H1 (cell line): Measurements from ENCODE around the gene CBR3. TPM values are rescaled to one million over a fixed set of nuclear protein-coding genes. Genes with fewer than 3 reads are reported as not detected.

Source experiments
- CTCF ChIA-PET: fragments of 300-600 bp; sonication (Branson Sonifier 250); formaldehyde crosslinking; loops from one replicate; lab custom pipeline; 2021; ENCODE audit not compliant: partially characterized antibody; lab: Charles Lee
- POLR2A ChIA-PET: fragments of 300-600 bp; sonication (Branson Sonifier 250); formaldehyde crosslinking; loops from one replicate; lab custom pipeline; 2021; ENCODE audit warnings: inconsistent platforms; ENCODE audit not compliant: partially characterized antibody; lab: Charles Lee
- DNase-seq, 2 experiments: peaks; one replicate each; pipeline versions ENCODE4 v3.0.0 to v3.0.0-alpha.2; 2010 to 2022; ENCODE audit warnings: low spot score in 2 of 2, low read depth in 1 of 2, mixed read lengths in 1 of 2
- FAIRE-seq: peaks from 2 replicates; lab custom pipeline; 2011; peaks lifted over from hg19 to GRCh38; lab: Jason Lieb, UNC
- H2AFZ ChIP-seq: 2 replicates; pipeline ENCODE4 v1.8.1; 2012; ENCODE audit warnings: low read length, inconsistent platforms
- H2AK5ac ChIP-seq: 2 replicates; pipeline ENCODE4 v1.6.1; 2013; ENCODE audit warnings: low read depth, low read length
- H2BK120ac ChIP-seq: replicated peaks from 2 replicates; pipeline ENCODE3; 2013; ENCODE audit warnings: low read depth, low read length, inconsistent platforms
- H2BK12ac ChIP-seq: 2 replicates; pipeline ENCODE4 v1.6.1; 2013; ENCODE audit warnings: low read depth, low read length
- H2BK15ac ChIP-seq: 2 replicates; pipeline ENCODE4 v1.6.1; 2013; ENCODE audit warnings: low read length
- H2BK20ac ChIP-seq: 2 replicates; pipeline ENCODE4 v1.6.1; 2013; ENCODE audit warnings: low read length
- H2BK5ac ChIP-seq: 2 replicates; pipeline ENCODE4 v1.6.1; 2013; ENCODE audit warnings: low read depth, low read length
- H3K14ac ChIP-seq: 2 replicates; pipeline ENCODE4 v1.6.1; 2013; ENCODE audit warnings: inconsistent platforms; ENCODE audit not compliant: insufficient read length
- H3K18ac ChIP-seq: 2 replicates; pipeline ENCODE4 v1.6.1; 2013; ENCODE audit warnings: low read length; ENCODE audit errors: extremely low read depth
- H3K23ac ChIP-seq: 2 replicates; pipeline ENCODE4 v1.6.1; 2013; ENCODE audit warnings: inconsistent platforms; ENCODE audit not compliant: insufficient read length
- H3K23me2 ChIP-seq: 2 replicates; pipeline ENCODE4 v1.6.1; 2013; ENCODE audit warnings: low read depth, low read length
- H3K27ac ChIP-seq: 2 replicates; pipeline ENCODE4 v1.6.1; 2011; ENCODE audit warnings: low read depth, low read length, inconsistent platforms
- H3K27me3 ChIP-seq, 4 experiments: replicated peaks in 1 of 4; 1 replicate in 1 of 4; 2 replicates in 3 of 4; pipeline versions ENCODE4 v1.6.1 to v1.8.1; 2011 to 2013; ENCODE audit warnings: low read length in 3 of 4, mild to moderate bottlenecking in 3 of 4, inconsistent platforms in 2 of 4, mixed read lengths in 2 of 4, moderate library complexity in 1 of 4; ENCODE audit not compliant: control insufficient read depth in 3 of 4, insufficient read depth in 3 of 4; ENCODE audit errors: extremely low read depth in 1 of 4
- H3K36me3 ChIP-seq, 4 experiments: 2 replicates each; pipeline versions ENCODE4 v1.6.1 to v1.8.1; 2011 to 2013; ENCODE audit warnings: mild to moderate bottlenecking in 4 of 4, low read length in 3 of 4, moderate library complexity in 2 of 4, control low read depth in 1 of 4, inconsistent platforms in 1 of 4; ENCODE audit not compliant: insufficient read depth in 4 of 4, control insufficient read depth in 2 of 4
- H3K4ac ChIP-seq: replicated peaks from 2 replicates; pipeline ENCODE3; 2013; ENCODE audit warnings: low read length, low read depth, mixed read lengths, inconsistent platforms; ENCODE audit not compliant: insufficient read length
- H3K4me1 ChIP-seq, 4 experiments: replicated peaks in 1 of 4; 1 replicate in 1 of 4; 2 replicates in 3 of 4; pipeline versions ENCODE4 v1.6.1 to v1.8.1; 2011 to 2013; ENCODE audit warnings: low read length in 3 of 4, inconsistent platforms in 2 of 4, mixed read lengths in 1 of 4; ENCODE audit not compliant: insufficient read depth in 4 of 4, control insufficient read depth in 3 of 4
- H3K4me2 ChIP-seq, 2 experiments: 2 replicates each; pipeline versions ENCODE4 v1.6.1 to v1.8.1; 2011 to 2013; ENCODE audit warnings: low read depth in 2 of 2, low read length in 2 of 2, control low read depth in 1 of 2, inconsistent platforms in 1 of 2, mild to moderate bottlenecking in 1 of 2; ENCODE audit not compliant: insufficient read depth in 1 of 2
- H3K4me3 ChIP-seq, 4 experiments: fragments of 200-600, 300-600 bp in 1 of 4; sonication (generic), shearing (Covaris generic), sonication (Bioruptor Twin) in 1 of 4; 2 replicates each; pipeline versions ENCODE4 v1.5.1 to v1.8.1; 2011 to 2016; ENCODE audit warnings: low read length in 4 of 4, low read depth in 3 of 4, control low read depth in 2 of 4, inconsistent platforms in 2 of 4, mild to moderate bottlenecking in 2 of 4, mixed read lengths in 1 of 4, moderate library complexity in 1 of 4; ENCODE audit not compliant: insufficient read depth in 2 of 4; ENCODE audit errors: extremely low read depth in 1 of 4
- H3K56ac ChIP-seq: replicated peaks from 2 replicates; pipeline ENCODE3; 2013; ENCODE audit warnings: low read depth, mild to moderate bottlenecking, mixed read lengths, low read length, inconsistent platforms; ENCODE audit not compliant: insufficient read length
- H3K79me1 ChIP-seq: 2 replicates; pipeline ENCODE4 v1.6.1; 2013; ENCODE audit warnings: low read depth, low read length, control low read depth
- H3K79me2 ChIP-seq, 2 experiments: 2 replicates each; pipeline versions ENCODE4 v1.6.1 to v1.8.1; 2012 to 2013; ENCODE audit warnings: low read length in 2 of 2, mild to moderate bottlenecking in 2 of 2, inconsistent platforms in 1 of 2; ENCODE audit not compliant: insufficient read depth in 2 of 2, control insufficient read depth in 1 of 2
- H3K9ac ChIP-seq, 4 experiments: replicated peaks in 1 of 4; 1 replicate in 1 of 4; 2 replicates in 3 of 4; pipeline versions ENCODE4 v1.6.1 to v1.8.1; 2011 to 2013; ENCODE audit warnings: low read depth in 3 of 4, low read length in 3 of 4, control low read depth in 2 of 4, mild to moderate bottlenecking in 2 of 4, moderate library complexity in 2 of 4, inconsistent platforms in 1 of 4; ENCODE audit errors: extremely low read depth in 1 of 4
- H3K9me3 ChIP-seq, 2 experiments: 2 replicates each; pipeline versions ENCODE4 v1.6.1 to v1.8.1; 2012 to 2013; ENCODE audit warnings: mild to moderate bottlenecking in 2 of 2, moderate library complexity in 2 of 2, control low read depth in 1 of 2, inconsistent platforms in 1 of 2, low read depth in 1 of 2, low read length in 1 of 2, mixed read lengths in 1 of 2; ENCODE audit not compliant: insufficient read depth in 2 of 2
- H4K20me1 ChIP-seq, 2 experiments: replicated peaks in 1 of 2; 2 replicates each; pipeline versions ENCODE3 to v1.8.1; 2011 to 2013; ENCODE audit warnings: inconsistent platforms in 2 of 2, low read length in 2 of 2, mild to moderate bottlenecking in 1 of 2; ENCODE audit not compliant: insufficient read depth in 2 of 2, control insufficient read depth in 1 of 2
- H4K5ac ChIP-seq: 2 replicates; pipeline ENCODE4 v1.6.1; 2013; ENCODE audit warnings: low read length, low read depth, mixed read lengths, inconsistent platforms; ENCODE audit not compliant: insufficient read length
- H4K8ac ChIP-seq: 2 replicates; pipeline ENCODE4 v1.8.0; 2013; ENCODE audit warnings: mild to moderate bottlenecking, moderate library complexity, low read length, inconsistent platforms; ENCODE audit not compliant: insufficient read depth; ENCODE audit errors: extremely low read depth
- H4K91ac ChIP-seq: replicated peaks from 2 replicates; pipeline ENCODE3; 2013; ENCODE audit warnings: low read length, mixed read lengths, inconsistent platforms; ENCODE audit not compliant: insufficient read length
- BACH1 ChIP-seq: IDR thresholded peaks from 2 replicates; pipeline ENCODE4 v1.6.1; 2012; ENCODE audit warnings: low read length, improper control_type of control experiment
- BCL11A ChIP-seq, 2 experiments: IDR thresholded peaks; one replicate each; pipeline ENCODE4 v1.6.1; 2011; ENCODE audit warnings: low read depth in 2 of 2, low read length in 2 of 2, mild to moderate bottlenecking in 2 of 2
- CBX8 ChIP-seq: fragments of 300-800, 300-1000 bp; sonication (generic); IDR thresholded peaks from 2 replicates; pipeline ENCODE4 v1.7.1; 2016; ENCODE audit warnings: low read depth, low read length, borderline replicate concordance
- CHD2 ChIP-seq: IDR thresholded peaks from 2 replicates; pipeline ENCODE4 v1.6.1; 2012; ENCODE audit warnings: low read length, improper control_type of control experiment
- GTF2F1 ChIP-seq: IDR thresholded peaks from 2 replicates; pipeline ENCODE4 v1.6.1; 2012; ENCODE audit warnings: low read depth, low read length, improper control_type of control experiment, borderline replicate concordance
- HDAC6 ChIP-seq: IDR thresholded peaks from one replicate; pipeline ENCODE4 v1.7.1; 2012; ENCODE audit warnings: low read depth, mild to moderate bottlenecking, inconsistent platforms, low read length, moderate library complexity
- MAFK ChIP-seq: IDR thresholded peaks from 2 replicates; pipeline ENCODE4 v1.6.1; 2012; ENCODE audit warnings: low read depth, mild to moderate bottlenecking, improper control_type of control experiment, low read length
- RBBP5 ChIP-seq: IDR thresholded peaks from 2 replicates; pipeline ENCODE4 v1.7.1; 2012; ENCODE audit warnings: low read depth, mild to moderate bottlenecking, inconsistent platforms, low read length, moderate library complexity, borderline replicate concordance
- RXRA ChIP-seq: IDR thresholded peaks from 2 replicates; pipeline ENCODE4 v1.6.1; 2011; ENCODE audit warnings: low read depth, mild to moderate bottlenecking, low read length, moderate library complexity; ENCODE audit not compliant: insufficient read depth
- SP1 ChIP-seq: IDR thresholded peaks from 2 replicates; pipeline ENCODE4 v1.6.1; 2011; ENCODE audit warnings: low read depth, low read length
- SP2 ChIP-seq: IDR thresholded peaks from 2 replicates; pipeline ENCODE4 v1.6.1; 2012; ENCODE audit warnings: mild to moderate bottlenecking, low read length, inconsistent platforms
- SUZ12 ChIP-seq: fragments of 200-600 bp; sonication (generic); IDR thresholded peaks from 2 replicates; pipeline ENCODE4 v1.6.1; 2012; ENCODE audit warnings: mild to moderate bottlenecking, inconsistent platforms, low read length, moderate library complexity, mixed read lengths
- USF2 ChIP-seq: IDR thresholded peaks from 2 replicates; pipeline ENCODE4 v1.6.1; 2011; ENCODE audit warnings: low read length, improper control_type of control experiment
- WGBS, 2 experiments: shearing (Covaris generic) in 1 of 2; methylation state at CpG; one replicate each; pipeline versions ENCODE4 v1.1.6 to v1.1.7; 2013 to 2015; ENCODE audit warnings: low lambda C conversion rate in 2 of 2, mixed read lengths in 2 of 2, inconsistent platforms in 1 of 2, low coverage in 1 of 2, missing lambda C conversion rate in 1 of 2; ENCODE audit not compliant: insufficient replicate concordance in 2 of 2, insufficient coverage in 1 of 2, insufficient read length in 1 of 2; ENCODE audit errors: extremely low coverage in 1 of 2, missing lambda C conversion rate in 1 of 2; 5-methylcytosine and 5-hydroxymethylcytosine counted together
- polyA plus RNA-seq, 7 experiments: library from polyadenylated mRNA; depleted of rRNA in 3 of 7; stranded (reverse) in 5 of 7; unstranded in 2 of 7; fragments of >200 nt in 5 of 7; fragments of 200-250 nt in 2 of 7; gene quantifications; 1 replicate in 5 of 7; 2 replicates in 1 of 7; 4 replicates in 1 of 7; pipeline versions ENCODE4 v1.2.1 to v1.2.3, GENCODE V29; 2011 to 2013; ENCODE audit warnings: missing spikeins in 2 of 7, mixed read lengths in 2 of 7
- total RNA-seq: library from RNA; stranded (reverse); fragmentation: NEBNext Ultra II Directional; extraction: Animal tissue kit (Norgen Biotek cat#: 25700); gene quantifications from 2 replicates; pipeline ENCODE4 v1.2.1, GENCODE V29; 2021
- TF ChIP-seq, protein P1 (sequence below): IDR thresholded peaks from 2 replicates; pipeline ENCODE4 v1.6.1; 2012; ENCODE audit warnings: inconsistent platforms

CBR3 gene
- total and polyA plus RNA-seq, 2 of the 8 experiments (the other 6 are each of a cell fraction or from before 2014, with no cell fraction given), result 1.2 to 4.3 TPM

DNA sequence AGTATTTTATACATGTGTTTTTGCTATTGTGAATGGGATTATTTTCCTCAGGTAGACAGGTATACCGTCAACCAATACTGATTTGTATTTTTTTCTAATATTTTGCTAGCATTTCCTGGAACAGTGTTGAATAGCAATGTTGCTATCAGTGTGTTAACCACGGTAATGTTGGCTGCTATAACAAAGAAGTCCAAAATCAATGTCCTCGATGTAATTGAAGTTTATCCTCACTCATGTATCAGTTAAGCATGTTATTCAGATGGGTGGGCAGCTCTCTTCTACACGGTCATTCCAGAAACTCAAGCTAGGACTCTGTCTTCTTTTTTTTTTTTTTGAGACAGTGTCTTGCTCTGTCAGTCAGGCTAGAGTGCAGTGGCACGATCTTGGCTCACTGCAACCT is 46.1 kb downstream of the CBR3 start:
- ChIA-PET POLR2A (no interaction called here), CTCF (interaction anchor here (0.5 to 0.6 kb wide), 2 partner anchors 469 to 744 kb away, joined by 3 to 4 read pairs; no protein-coding TSS in a partner anchor)
- no peak overlapping the region for H3K4ac ChIP-seq
- no peak overlapping the region for H3K27ac ChIP-seq
- no peak for TF ChIP-seq CHD2
- TF ChIP-seq BCL11A (IDR thresholded peaks at IDR 0.05; ENCODE audit: low read depth in 2 of 2, low read length in 2 of 2), result no peak
- TF ChIP-seq, protein P1, sequence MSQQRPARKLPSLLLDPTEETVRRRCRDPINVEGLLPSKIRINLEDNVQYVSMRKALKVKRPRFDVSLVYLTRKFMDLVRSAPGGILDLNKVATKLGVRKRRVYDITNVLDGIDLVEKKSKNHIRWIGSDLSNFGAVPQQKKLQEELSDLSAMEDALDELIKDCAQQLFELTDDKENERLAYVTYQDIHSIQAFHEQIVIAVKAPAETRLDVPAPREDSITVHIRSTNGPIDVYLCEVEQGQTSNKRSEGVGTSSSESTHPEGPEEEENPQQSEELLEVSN, result no peak
- TF ChIP-seq SP1, result no peak
- no peak for TF ChIP-seq SUZ12
- TF ChIP-seq BACH1, result no peak
- TF ChIP-seq RBBP5, result no peak
- TF ChIP-seq MAFK, result no peak
- no peak for TF ChIP-seq SP2
- no peak for TF ChIP-seq GTF2F1
- TF ChIP-seq RXRA, result no peak
- TF ChIP-seq CBX8, result no peak
- no peak for TF ChIP-seq HDAC6
- no peak for TF ChIP-seq USF2
- H3K79me2 ChIP-seq, result no peaks in the 10 kb centered on the region
- no peak overlapping the region for H2BK15ac ChIP-seq
- H3K9me3 ChIP-seq, result no peaks in the 10 kb centered on the region
- H4K5ac ChIP-seq, result no peak overlapping the region
- WGBS, 2 experiments, result 95% methylated on average over 5 of the region's 5 CpGs; no CpG with 5 or more reads in 1 of the 2 experiments
- H4K20me1 ChIP-seq, result no peaks in the 10 kb centered on the region
- no peak overlapping the region for H3K9ac ChIP-seq
- FAIRE-seq, result no peak
- H3K36me3 ChIP-seq, result no peaks in the 10 kb centered on the region
- no peaks in the 10 kb centered on the region for H3K4me1 ChIP-seq
- no peak overlapping the region for H3K23ac ChIP-seq
- no peak overlapping the region for H2BK12ac ChIP-seq
- no peak overlapping the region for H3K56ac ChIP-seq
- H3K27me3 ChIP-seq, result no peaks in the 10 kb centered on the region
- no peak for DNase-seq
- H3K4me3 ChIP-seq, result no peak overlapping the region
- H4K8ac ChIP-seq, result no peak overlapping the region
- no peak overlapping the region for H2BK20ac ChIP-seq
- H3K23me2 ChIP-seq, result no peaks in the 10 kb centered on the region
- H2BK120ac ChIP-seq, result no peak overlapping the region
- H2AK5ac ChIP-seq, result no peak overlapping the region
- H3K79me1 ChIP-seq, result no peaks in the 10 kb centered on the region
- H4K91ac ChIP-seq, result no peak overlapping the region
- H3K4me2 ChIP-seq, result no peak overlapping the region
- no peak overlapping the region for H2AFZ ChIP-seq
- no peak overlapping the region for H3K14ac ChIP-seq
- H2BK5ac ChIP-seq, result no peak overlapping the region
- no peak overlapping the region for H3K18ac ChIP-seq
